HG02870 (cell line): Measurements from ENCODE around the gene FRMPD1.

Experiments
- ATAC-seq: cut with Tn5 transposase; IDR thresholded peaks from one replicate; pipeline ENCODE4 v1.9.1; 2021; ENCODE audit warnings: mild to moderate bottlenecking, moderate library complexity; ENCODE audit not compliant: unreplicated experiment

The FRMPD1 gene

DNA sequence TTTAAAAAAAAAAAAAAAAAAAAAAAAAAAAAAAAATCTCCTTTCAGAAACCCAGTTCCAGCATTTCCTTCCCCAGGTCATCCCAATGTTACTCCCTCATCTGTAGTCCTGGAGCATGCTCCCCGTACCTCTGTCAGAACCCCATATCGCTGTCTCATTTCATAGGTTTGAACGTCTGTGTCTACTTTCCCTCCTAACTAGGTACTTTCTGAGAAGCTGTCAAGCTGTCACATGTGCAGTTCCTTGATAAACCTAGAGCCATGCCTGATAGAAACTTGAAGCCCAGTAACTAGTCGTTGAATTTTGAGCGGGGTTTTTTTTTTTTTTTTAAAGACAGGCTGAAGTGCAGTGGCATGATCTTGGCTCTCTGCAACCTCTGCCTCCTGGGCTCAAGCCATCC is 118.6 kb downstream of the FRMPD1 start:
- no peak for ATAC-seq

DNA sequence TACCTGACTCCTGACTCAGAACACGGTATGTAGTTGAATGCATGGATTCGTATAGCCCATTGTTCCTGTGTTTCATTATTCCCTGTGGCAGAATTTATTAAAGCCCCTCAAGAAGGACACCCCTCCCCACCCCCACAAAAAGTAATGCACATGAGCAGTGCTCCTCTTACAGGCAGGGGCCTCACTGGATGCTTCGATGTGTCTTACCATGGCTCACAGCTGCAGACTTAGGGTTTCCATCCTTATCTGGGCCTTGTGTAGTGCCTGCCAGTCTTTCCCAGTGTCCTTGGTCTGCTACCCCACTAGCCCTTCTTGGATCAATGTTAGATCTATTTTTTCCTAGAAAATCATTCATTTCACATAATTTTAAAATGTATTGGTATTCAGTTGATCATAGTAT is 119.2 kb downstream of the FRMPD1 start:
- no peak for ATAC-seq

DNA sequence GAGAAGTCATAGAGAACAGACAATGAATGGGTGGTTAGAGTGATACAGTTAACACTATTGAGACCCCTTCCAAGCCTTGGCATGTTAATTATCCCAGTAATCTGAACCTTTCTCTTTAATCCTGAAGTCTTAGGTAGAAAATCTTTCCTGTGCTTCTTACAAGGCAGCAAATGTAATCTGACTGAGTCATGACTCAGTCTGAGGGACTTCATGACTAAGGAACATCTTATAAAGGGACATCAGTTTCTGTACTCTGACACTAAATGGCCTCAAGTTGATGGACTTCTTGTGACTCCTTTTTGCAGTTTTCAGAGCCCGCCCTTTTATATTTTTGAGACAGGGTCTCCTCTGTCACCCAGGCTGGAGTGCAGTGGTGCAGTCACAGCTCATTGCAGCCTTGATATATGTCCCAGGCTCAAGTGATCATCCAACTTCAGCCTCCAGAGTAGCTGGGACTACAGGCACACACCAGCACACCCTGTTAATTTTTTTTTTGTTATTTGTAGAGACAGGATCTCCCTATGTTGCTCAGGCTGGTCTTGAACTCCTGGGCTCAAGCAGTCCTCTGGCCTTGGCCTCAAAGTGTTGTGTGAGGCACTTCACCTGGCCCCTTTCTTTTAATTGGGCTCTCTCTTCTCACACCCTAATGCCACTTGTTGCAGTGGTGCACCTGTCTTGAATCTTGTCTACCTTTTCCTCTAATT is 124.6 kb downstream of the FRMPD1 start:
- ATAC-seq: no peak

DNA sequence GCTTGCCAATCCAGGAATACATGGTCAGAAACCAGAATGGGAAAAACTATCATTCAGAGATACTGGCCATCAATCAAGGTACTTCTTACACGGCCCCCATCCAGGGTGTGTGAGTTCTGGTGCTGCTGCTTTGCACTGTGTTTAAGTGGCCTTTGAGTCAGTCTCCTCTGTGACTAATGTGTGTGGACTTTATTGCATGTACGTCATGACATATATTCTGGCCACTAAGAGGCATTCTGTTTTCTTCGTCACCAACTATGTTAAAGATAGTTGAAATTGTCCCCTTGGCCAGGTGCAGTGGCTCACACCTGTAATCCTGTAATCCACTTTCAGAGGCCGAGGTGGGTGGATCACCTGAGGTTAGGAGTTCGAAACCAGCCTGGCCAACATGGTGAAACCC is 125.6 kb downstream of the FRMPD1 start:
- no peak for ATAC-seq

GRCh38 chr9:37778534-37778933 is 127.8 kb downstream of the FRMPD1 start:
- ATAC-seq: no peak

DNA sequence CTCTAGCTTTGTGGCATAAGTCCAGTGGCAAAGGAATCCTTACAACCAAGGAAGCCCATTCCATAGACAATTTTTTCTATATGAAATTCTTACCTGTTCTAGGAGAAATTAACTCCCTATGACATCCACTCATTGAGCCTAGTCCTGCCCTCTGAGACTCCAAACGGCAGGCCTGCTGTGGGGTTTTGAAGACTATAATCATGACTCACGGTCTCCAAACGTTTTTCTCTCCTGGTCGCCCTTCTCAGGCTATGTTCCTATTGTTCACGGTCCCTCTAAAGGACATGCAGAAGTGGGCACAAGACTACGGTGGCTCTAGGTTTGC is 133.5 kb downstream of the FRMPD1 start:
- no peak for ATAC-seq

- ATAC-seq: peak; percentile 89
Observed at GRCh38 chr9:37784616-37785483, 134.1 kb downstream of the FRMPD1 start, which contains the start of gene EXOSC3. EXOSC3 (minus strand) TSS chr9:37785064; CDS start chr9:37785044, 20 bp downstream.

DNA sequence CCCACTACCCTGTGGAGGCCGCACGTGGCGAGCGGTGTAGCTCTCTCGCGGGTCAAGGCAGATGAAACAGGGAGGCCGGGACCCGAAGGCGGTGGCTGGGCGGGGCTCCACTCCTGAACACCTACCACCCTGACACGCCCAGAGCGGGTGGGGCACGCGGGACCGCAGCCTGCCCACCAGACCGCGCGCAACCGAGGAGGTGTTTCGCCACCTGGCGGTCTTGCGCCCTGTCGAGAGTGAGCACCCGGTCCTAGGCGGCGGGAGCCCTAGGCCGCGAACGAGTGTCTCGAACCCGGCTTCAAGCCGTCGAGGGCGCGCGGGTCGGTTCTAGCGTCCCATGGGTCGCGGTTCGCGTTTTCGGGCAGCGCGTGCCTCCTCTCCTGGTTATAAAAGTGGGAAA is 136.3 kb downstream of the FRMPD1 start:
- ATAC-seq: no peak

- no peak for ATAC-seq
Observed at GRCh38 chr9:37788332-37788731, 137.6 kb downstream of the FRMPD1 start.

DNA sequence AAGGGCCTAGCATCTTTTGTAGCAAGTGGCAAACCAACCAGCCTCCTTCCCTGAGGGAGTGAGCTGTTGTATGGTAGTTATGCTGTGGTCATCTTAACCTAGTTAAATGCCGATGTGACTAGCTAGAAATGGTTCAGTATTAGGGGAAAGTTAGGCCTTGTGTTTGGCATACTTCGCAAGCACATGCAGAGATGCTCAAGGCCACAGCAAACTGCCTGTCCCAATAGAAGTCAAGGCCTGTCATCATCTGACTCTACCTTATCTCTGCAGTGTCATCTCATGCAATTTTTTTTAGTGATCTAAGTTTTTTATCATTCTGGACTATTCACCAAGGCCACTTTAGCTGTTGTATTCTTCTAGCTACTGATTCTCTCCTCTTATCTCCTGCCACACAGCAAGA is 139.3 kb downstream of the FRMPD1 start:
- ATAC-seq: no peak

DNA sequence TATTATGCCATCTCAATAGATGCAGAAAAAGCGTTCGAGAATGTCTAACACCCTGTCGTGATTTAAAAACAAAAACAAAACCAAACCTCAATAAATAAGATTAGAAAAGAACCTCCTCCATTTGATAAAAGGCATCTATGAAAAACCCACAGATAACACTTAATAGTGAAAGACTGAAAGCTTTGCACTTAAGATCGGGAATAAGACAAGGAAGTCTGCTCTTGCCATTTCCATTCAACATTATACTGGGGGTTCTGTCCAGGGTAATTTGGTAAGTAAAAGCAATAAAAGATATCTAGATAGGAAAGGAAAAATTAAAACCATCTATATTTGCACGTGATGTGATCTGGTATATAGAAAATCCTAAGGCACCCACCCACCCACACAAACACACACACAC is 141.4 kb downstream of the FRMPD1 start:
- no peak for ATAC-seq

DNA sequence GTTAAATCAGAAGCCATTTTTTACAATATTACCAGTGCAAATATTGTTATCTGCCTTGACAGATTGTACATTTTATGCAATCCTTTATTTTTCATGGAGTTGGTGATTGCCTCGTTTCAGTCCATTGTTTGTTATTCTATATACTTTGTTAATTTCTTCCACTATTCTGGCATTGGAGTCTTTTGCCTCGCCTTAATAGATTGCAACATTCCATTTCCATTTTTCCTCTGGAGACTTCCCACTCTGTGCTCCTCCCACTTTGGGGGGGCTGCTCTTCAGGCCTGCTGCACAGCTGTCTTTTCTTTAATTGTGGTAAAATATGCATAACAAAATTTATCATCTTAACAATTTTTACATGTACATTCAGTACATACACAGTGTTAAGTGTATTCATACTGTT is 145.5 kb downstream of the FRMPD1 start:
- ATAC-seq: no peak
